Measurements from ENCODE around the gene HSPG2.

HSPG2 gene

DNA sequence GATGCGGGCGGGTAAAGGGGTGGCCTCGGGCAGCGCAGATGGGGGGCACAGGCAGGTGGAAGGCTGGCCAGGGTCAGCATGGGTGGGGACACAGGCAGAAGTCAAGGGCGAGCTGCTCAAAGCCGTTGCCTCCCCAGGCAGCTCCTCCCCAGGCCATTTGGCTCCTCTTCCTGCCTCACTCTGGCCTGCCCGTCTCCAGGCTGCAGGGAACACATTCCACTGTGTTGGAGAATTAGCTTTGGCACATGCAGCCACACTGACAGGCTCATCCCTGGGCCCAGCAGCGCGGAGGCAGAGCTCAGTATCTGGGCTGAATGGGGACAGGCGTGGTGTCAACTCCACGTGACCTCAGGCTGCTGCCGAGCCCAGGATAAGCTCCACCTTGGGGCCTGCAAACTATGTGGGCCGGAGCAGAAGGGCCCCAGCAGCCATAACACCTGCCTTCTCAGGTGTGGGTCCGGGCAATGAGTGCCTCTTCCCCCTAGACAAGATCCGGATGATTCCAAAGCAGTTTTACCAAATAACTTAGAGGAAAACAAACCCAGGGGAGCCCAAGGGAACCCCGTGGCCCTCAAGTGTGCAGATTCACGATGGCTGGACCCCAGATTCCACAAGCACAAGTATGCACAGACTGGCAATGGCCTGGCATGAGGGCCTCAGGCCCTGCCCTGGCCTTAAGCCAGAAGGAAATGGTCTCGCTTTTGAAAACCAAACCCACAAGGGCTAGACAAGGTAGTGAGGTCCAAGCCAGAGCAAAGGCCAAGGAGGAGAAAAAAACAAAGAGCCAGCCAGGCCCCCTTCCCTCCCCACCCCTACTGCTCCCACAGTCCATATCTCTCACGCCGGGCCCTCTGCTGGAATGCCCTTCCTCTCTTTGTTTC lies 40.2 kb downstream of the HSPG2 start:
- no peak for DNase-seq

DNA sequence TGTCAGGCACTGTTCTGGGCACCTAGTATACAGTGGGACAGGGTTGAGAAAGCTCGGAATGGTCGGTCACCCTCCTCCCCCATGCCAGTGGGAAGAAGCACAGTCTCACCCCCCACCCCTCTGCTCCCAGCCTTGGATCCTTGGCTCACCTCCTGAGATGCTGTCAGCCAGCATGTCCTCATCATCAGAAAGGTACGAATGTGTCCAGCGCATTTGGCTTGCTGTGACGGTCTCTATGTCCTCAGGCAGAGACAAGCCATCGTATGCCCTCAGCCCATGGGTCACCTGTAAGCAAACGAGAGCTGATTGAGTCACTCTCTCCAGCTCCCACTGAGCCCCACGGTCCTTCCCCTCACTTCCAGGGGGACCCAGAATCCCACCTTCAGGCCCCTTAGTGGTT lies 41.1 kb downstream of the HSPG2 start:
- no peak for DNase-seq

DNA sequence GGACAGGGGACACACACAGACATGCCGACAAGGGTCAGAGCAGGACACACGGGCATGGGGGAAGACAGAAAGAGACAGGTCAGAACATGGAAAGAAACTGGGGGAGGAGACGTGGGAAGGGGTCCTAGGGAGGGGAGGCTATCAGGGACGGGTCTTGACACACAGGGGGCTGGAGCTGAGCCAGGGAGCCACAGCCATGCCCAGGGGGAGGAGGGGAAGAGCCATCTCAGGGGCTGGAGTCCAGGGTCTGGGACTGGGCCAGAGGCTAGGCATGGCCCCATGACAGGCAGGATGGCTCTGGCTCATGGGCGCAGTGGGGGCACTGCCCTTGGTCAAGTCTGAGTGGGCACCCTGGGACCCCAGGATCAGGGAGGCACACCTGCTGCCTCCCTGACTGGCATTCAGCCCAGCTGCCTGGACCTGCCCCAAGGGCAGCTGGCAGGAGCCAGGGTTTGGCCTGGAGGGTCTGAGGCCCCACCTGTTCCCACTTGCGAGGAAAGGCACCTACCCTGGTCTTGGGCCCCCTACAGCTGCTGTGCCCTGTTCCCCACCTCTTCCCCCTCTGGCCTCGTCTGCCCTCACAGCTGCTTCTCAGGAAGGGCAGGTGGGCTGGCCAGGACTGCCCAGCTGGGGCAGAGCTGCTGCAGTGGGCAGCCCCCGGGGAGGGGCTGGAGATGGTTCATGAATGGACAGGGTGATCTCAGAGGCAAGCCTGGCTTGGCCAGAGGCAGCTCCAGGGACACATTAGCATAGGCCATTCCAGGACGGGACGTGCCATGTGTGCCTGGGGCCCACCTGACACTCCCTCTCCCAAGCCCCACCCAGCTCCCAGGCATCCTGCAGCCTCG lies 42.9 kb downstream of the HSPG2 start:
- no peak for DNase-seq

DNA sequence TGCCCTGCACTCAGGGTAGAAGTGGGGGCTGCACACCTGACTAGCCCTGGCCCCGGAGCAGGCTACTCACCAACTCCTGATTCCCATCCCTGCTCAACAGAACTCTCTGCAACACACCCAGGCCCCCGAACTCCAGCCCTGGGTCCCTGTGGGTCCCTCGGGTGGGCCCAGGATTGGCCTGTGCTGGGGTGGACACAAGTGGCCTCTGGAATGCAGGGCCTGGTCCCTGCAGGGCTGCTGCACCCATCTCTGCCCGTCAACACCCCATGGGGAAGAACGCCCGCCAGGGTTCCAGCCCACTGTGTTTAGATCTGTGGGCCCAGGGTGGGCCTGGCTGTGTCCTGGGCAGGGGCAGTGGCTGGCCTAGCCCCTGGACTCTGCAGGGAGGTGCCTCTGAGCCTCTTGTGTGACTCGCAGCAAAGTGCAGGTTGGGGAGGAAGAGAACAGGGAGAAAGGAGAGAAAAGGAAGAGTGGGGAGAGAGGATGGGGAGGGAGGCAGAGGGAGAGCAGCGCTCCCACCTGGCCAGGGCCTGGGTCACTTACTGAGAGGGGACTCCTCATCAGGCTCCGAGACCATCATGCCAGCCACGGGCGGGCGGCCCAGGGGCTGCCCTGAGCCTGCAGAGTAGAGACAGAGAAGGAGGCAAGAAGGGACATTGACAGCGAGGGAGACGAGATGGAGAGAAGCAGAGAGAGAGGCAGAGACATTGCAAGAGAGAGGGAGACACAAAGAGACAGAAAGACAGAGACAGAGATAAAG lies 43.9 kb downstream of the HSPG2 start:
- no peak for DNase-seq

DNA sequence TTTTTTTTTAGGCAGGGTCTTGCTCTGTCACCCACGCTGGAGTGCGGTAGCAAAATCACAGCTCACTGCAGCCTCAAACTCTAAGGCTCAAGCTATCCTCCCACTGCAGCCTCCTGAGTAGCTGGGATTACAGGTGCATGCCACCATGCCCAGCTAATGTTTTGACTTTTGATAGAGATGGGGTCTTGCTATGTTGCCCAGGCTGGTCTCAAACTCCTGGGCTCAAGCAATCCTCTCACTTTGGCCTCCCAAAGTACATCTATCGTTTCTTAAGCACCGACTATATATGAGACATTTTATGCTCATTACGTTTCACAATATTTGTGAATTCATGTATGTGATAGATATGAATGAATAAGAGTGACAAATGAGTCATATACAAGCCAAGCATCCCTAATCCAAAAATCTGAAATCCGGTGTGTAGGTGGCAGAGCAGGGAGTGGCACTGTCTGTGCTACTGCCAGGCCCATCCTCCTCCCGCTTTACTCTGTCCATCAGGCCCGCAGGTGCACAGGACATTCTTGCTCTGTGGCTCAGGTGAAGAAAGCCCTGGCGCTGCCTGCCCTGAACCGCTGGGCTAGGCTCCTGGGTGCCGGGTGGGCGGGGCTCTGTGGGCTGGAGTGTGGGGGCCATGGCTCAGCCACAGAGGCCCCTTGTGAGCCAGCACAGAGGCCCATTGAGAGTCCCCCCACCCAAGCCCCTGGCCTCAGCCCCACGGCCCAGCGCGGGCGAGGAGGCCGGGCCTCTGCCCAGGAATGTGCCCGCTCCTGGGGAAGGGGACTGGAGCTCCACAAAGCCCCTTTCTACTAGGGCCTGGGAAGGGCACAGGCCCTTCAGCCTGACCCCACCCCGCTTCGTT lies 45.3 kb downstream of the HSPG2 start:
- no peak for DNase-seq

DNA sequence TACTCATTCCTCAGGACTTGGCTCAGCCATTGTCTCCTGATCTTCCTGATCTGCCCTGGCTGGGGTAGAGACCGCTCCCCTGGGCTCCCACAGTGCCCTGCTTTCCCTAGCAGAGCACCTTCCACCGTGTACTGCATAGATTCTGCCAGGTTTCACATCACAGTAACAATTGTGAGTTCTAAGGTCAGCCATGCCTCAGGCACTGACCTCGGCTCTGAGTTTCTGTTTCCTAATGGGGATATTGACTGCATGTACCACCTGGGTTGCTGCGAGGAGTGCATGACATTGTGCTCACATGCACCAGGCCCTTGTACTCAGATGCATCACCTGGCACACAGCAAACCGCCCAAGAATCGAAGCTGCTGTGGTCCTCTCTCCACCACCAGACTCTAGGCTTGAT lies 46.0 kb downstream of the HSPG2 start:
- DNase-seq = no peak

DNA sequence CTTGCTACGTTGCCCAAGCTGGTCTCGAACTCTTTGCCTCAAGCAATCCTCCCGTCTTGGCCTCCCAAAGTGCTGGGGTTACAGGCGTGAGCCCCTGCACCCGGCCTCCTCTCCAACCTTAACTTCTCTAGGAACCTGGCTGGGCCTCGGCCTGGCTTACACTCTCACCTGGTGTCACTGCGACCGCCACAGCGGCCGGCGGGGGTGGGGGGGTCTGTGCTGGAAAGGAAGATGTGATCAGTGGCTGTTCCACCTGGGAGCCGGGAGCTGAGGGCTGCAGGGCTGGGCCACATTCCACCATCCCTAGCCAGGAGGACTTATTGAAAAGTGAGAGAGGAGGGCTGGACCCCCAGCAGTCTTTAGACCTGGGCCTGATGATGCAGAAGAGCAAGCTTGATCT lies 48.6 kb downstream of the HSPG2 start:
- DNase-seq = no peak

DNA sequence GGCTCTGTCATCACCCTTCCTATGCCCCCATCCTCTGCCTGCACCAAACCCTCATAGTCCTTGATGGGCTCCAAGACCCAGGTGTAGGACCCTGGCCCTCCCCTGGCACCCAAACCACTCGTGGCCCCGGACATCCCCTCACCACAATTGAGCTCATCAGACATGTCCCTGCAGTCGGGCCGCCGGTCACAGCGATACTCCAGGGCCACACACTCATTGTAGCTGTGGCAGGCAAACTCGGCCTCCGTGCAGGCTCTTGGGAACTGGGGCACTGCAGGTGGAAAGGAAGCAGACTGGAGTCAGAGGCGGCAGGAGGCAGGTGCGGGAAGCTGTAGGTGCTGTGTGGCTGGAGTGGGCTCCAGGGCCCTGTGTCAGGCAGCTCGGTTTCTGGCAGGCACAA lies 49.3 kb downstream of the HSPG2 start:
- DNase-seq = no peak

DNA sequence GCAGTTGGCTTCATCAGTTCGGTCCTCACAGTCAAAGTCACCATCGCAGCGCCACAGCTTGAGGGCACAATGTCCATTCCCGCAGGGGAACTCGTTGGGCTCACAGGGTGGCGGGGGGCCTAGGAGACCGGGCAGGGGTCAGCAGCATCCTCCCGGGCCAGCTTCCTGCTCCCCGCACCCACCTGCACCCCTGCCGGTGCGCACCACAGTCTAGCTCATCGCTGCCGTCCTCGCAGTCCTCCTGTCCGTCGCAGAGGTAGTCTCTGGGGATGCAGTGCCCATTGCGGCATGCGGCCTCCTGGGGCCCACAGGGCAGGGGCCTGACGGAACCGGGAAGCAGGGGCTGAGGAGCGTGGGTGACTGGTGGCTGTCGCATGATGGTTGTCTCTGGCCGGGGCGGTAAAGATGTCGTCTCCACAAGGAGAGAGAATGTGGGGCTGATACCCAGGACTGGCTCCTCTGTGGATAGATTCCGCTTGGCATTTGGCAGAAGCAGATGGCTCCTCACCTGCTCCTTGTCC lies 49.8 kb downstream of the HSPG2 start:
- DNase-seq = no peak

DNA sequence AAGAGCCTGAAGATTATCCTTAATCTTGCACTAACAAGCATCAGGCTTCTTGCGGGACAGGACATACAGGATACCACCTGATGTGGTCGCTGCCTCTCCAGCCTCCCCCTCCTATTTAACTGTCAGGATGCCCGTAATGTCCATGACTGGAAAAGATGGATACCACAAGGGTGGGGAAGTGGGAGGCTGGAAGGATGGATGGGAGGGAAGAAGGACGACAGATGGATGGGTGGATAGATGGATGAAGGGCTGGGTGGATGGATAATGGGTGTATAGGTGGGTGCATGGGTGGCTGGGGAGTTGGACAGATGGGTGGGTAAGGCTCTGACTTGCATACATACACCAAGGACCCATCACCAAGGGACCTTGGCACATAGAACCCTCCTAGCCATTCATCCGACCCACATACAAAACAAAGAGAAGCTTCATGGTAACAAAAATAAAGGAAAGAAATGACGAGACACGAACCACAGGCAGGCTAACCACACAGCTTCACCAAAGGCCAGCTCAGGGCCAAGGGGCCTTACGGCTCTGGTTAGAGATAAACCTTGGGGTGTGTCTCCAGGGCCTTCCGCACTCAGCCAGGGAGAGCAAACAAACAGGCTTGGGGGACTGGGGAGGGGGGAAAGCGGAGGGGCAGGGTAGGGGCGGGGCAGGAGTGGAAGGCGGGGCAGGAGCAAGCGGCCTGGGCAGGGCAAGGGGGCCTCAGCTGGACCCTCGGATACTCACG lies 50.5 kb downstream of the HSPG2 start:
- no peak for DNase-seq

DNA sequence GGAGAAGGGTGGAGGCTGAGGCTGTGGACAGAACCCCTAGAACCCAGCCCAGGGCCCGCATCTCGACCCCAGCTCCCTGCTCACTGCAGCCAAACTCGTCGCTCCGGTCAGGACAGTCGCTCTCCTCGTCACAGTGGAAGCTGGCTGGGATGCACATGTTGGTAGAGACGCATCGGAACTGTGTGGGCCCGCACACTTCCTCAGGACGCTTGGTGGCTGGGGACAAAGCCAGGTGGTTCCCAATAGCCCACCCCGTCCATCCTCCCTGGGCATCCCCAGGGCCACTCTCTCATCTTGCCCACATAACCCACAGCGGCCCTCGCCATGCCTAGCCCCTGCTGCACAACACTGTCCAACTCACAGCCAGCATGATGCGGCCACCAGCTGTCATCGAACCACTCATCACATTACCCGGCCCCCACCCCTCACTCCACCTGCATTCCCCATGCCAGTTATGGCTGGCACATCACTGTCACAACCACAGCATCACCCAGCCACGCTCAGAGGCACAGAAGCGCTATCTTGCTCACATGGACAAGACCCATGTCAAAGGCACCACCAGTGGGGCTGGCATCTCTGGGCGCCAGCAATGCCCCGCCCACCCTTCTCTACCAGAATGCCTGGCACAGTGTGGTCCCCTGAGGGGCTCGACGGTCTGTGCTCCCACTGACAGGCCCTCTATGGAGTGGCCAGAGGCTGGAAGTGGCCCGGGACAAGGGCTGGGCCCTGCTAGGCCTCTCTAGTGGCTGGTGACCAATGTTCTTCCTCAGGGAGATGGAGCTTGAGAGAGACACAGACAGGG lies 51.7 kb downstream of the HSPG2 start:
- no peak for DNase-seq

DNA sequence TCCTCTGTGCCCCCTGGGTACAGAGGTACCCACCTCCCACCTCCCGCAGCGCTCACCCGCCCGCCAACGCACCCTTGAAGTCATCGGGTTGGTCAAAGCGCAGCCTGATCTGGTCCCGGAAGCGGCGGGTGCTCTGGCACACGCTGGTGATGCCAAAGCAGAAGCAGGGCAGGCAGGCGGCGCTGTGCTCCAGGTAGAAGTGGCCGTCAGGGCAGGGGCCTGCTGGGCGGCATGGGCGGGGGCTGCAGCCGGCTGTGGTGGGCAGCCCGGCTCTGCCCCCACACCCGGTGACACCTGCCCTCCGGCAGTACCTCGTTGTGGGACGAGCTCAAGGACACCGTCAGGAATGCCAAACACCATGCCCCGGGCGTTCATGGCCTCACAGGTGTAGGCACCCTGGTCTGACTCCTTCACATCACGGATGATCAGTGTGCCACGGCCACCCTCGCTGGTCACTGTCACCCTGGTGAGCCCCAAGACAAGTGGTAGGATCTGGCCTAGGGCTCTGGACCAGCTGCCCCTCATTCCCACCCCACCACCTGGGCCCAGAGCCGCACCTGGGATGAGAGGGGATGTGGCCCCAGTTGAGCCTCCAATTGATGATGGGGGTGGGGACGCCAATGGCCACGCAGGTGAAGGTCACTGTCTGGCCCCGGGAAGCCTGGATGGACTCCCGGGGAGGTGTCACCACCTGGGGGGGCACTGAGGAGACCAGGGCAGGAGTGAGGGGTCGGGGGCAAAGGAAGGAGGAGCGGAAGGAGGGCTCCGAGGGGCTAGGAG lies 52.5 kb downstream of the HSPG2 start:
- no peak for DNase-seq

DNA sequence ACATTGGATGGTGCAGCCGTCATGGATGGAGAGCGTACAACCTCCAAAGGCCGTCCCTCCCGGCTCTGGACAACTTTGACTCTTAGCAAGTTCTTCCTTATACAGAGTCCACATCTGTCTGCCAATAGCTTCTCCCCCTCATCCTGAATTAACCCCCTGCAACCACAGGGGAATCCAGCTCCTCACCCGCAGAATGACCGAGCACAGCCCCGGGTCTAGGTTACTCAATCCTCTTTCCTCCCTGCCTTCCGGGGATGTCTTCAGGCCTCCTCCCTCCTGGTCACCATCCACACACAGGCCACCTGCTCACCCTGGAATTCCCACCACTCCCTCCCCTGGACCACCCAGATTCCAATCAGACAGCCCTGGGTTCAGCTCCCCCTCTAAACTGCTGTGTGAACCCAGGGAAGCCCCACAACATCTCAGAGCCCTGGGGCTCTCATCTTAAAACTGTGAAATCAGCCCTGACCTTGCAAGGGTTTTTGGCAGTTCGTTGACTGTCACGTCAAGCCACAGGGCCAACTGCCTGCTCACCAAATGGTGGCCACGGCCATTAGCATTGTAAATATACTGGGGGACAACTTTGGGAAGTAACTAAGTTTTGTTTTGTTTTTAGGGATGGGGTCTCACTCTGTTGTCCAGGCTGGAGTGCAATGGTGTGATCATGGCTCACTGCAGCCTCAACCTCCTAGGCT lies 54.2 kb downstream of the HSPG2 start:
- no peak for DNase-seq

DNA sequence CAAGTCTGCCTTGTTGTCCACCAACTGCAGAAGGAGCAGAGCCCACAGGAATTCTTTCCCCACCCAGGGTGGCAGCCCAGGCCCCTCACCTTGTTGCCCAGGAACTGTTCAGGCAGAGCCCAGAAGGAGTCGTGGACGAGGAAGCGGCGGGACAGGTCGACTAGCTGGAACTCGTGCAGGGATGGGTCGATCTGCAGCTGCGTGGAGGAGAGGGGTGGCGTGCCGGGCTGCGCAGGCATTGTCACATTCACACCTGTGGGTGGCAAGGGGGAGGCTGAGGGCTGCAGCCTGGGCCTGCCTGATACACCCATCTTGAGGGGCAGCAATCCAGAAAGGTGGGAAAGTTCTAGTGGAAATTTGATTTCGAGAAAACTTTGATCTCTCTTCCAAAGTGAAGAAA lies 55.9 kb downstream of the HSPG2 start:
- DNase-seq = no peak

DNA sequence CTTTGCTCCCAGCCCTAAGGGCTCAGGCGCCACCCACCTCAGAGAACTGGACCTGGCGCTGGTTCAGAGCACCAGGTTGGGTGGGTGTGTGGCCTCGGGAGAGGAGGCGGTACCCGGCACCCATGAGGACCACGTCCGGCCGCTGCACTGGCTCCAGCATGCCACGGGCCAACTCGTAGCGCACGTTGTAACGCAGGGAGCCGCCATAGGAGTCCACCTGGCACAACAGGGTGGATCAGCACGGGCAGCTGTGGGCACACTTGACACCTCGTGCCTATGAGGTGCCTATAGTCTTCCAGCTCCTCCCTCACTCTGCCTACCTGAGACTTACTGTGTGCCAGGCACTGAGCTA lies 56.5 kb downstream of the HSPG2 start:
- DNase-seq = no peak

DNA sequence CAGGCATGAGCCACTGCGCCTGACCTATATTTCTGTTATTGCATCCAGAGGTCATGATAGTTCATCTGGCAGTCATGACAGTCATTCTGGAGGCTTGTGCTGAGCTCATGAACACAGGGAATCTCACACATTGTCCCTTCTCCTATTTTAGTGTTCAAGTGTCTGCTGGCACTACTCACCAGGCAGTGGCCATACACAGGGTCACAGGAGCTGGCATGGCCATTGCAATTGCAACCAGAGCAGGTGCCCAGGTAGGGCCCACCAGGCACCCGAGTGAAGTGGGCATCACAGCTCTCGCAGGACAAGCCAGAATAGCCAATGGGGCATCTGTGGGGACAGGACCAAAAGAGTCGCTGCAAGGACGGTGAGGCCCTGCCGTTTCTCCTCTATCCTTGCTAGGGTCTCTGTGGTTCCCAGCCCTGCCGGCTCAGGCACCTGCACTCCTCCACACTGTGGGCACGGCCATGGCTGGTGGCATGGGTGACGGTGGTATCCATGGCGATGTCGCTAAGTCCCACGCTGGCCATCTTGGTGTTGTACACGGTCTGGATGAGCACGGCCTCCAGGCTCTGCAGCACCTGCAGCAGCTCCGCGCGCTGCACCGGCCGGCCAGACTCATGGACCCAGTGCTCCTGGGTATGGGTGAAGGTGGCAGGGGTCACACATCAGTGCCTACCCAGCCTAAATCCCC lies 57.0 kb downstream of the HSPG2 start:
- no peak for DNase-seq

DNA sequence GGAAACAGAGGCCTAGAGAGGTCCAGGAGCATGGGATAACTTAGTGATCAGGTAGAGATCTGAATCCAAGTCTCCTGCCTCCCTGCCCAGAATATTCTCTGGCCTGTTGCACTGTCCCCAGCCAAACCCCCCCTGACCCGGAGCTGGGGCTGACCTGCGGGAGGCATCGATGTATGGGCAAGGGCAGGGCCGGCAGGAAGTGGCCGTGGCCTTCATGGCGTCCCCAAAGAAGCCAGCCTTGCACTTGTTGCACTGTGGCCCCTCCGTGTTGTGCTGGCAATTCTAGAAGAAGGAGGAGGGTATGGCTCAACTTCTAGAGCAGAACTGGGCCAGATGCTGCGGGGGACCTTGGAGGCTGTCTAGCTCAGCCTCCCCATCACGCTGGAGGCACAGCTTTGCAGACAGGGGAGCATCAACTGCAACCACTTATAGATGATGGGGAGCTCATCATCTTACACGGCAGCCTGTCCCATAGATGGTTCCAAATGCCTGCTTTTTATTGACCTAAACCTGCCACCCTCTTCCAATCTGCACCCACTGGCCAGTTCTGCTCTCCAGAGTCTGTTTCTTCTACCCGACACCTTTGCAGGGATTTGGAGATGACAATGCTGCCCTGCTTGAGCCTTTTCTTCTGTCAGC lies 58.2 kb downstream of the HSPG2 start:
- DNase-seq = no peak

Data from NCI-H1930 (cell line).